Right atrium auricular region (tissue), 2 donors: Measurements from ENCODE around the gene GOLM1. TPM values are rescaled to one million over a fixed set of nuclear protein-coding genes. Genes with fewer than 3 reads are reported as not detected.
A peak's percentile ranks its signal among the peaks of the same experiment; 100 is the strongest.
"Not testable (repeated sequence)": the region's sequence is repeated elsewhere in the genome, so short reads cannot be mapped to it uniquely, and the experiment has no call there.

Experiments
- DNase-seq: peaks from one replicate; pipeline ENCODE4 v3.0.0-alpha.2; 2019; ENCODE audit warnings: low spot score
- H3K27ac ChIP-seq, 2 donors: fragments of 200-600 bp; sonication (generic); 1 replicate in 1 of 2; 2 replicates in 1 of 2; pipeline ENCODE4 v1.5.1; 2016 to 2019
- H3K27me3 ChIP-seq, 2 donors: fragments of 200-600 bp; sonication (generic); one replicate each; pipeline versions ENCODE4 v1.5.1 to v1.6.0; 2017 to 2019
- H3K36me3 ChIP-seq: fragments of 200-600 bp; sonication (generic); one replicate; pipeline ENCODE4 v1.5.1; 2016
- H3K4me1 ChIP-seq, 2 donors: fragments of 200-600 bp; sonication (generic); one replicate each; pipeline versions ENCODE4 v1.5.1 to v1.6.0; 2017 to 2019
- H3K4me3 ChIP-seq, 2 donors: fragments of 200-600 bp; sonication (generic); 1 replicate in 1 of 2; 2 replicates in 1 of 2; pipeline ENCODE4 v1.5.1; 2017 to 2019; ENCODE audit warnings: mild to moderate bottlenecking in 1 of 2, moderate library complexity in 1 of 2
- H3K9me3 ChIP-seq, 2 donors: fragments of 200-600 bp; sonication (generic); one replicate each; pipeline ENCODE4 v1.5.1; 2019
- total RNA-seq, 2 donors: library from RNA; depleted of rRNA; stranded (reverse); fragments of >200 nt; gene quantifications; one replicate each; pipeline ENCODE4 v1.1.0, GENCODE V29; 2016
- TF ChIP-seq, protein P1 (sequence below), 2 donors: fragments of 200-600 bp; sonication (generic); IDR thresholded peaks; one replicate each; pipeline ENCODE4 v1.5.1; 2019; ENCODE audit warnings: antibody characterized with exemption in 2 of 2

The GOLM1 gene, protein sequence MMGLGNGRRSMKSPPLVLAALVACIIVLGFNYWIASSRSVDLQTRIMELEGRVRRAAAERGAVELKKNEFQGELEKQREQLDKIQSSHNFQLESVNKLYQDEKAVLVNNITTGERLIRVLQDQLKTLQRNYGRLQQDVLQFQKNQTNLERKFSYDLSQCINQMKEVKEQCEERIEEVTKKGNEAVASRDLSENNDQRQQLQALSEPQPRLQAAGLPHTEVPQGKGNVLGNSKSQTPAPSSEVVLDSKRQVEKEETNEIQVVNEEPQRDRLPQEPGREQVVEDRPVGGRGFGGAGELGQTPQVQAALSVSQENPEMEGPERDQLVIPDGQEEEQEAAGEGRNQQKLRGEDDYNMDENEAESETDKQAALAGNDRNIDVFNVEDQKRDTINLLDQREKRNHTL
- 10 to 100 TPM in 1 of 2 donors, 1 to 10 TPM in 1; 4.9 to 12.4 TPM for total RNA-seq

DNA sequence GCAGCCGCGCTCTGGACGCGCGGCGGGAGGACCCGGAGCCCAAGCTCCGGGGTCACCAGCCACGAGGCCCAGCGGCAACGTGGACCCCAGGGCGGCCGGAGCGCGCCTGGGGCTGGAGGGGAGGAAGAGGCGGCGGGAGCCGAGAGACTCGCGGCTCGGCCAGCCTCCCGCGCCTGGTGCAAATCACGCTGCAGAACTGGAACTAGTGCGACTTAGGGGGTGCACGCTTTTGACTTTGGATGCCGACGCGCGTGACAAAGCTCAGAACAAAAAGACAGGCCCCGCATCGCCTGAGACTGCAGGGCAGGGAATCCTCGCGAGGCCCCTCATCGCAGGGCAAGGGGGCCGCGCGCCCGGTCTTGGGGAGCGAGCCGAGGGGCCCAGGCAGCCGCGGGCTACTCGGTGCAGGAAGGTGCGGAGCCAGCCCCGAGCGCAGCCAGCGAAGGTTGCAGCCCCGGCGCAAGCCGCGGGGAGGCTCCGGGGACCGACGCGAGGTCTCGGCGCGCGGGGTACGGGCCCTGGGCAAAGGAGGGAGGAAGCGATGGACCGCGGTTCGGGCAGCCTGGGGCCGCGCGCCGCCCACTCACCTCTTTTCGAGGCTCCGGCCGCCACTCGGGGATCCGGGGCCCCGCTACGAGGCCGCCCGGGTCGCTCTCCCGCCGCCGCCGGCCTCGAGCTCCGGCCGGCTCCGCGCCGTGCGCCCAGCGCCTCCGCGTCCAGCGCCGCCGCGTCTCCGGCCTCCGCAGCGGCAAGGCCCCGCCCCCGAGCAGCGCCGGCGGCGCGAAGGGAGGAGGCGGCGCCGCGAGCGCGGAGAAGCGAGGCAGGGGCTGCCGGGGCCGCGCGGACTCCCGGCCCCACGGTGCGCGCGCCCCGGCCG is at the start of gene GOLM1:
Gene GOLM1, minus strand, starts transcription at position 735 of the 877 bp plus-strand sequence. CDS start 20,238 bp downstream, outside the sequence.
- TF ChIP-seq, protein P1, sequence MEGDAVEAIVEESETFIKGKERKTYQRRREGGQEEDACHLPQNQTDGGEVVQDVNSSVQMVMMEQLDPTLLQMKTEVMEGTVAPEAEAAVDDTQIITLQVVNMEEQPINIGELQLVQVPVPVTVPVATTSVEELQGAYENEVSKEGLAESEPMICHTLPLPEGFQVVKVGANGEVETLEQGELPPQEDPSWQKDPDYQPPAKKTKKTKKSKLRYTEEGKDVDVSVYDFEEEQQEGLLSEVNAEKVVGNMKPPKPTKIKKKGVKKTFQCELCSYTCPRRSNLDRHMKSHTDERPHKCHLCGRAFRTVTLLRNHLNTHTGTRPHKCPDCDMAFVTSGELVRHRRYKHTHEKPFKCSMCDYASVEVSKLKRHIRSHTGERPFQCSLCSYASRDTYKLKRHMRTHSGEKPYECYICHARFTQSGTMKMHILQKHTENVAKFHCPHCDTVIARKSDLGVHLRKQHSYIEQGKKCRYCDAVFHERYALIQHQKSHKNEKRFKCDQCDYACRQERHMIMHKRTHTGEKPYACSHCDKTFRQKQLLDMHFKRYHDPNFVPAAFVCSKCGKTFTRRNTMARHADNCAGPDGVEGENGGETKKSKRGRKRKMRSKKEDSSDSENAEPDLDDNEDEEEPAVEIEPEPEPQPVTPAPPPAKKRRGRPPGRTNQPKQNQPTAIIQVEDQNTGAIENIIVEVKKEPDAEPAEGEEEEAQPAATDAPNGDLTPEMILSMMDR (IDR thresholded peaks at IDR 0.05) = peak in 1 of 2 donors; percentile 12
- DNase-seq = no peak
- Histone ChIP-seq H3K4me1 (peaks cover 0 to 12% of the 10 kb centered on the region in 2 donors), H3K4me3 (peak within 1 kb of the TSS; percentile 58 to 74), H3K27ac (peak within 1 kb of the TSS; percentile 67 to 73), H3K27me3 (no peaks in the 10 kb centered on the region), H3K36me3 (no peaks in the 10 kb centered on the region), H3K9me3 (no peaks in the 10 kb centered on the region)

DNA sequence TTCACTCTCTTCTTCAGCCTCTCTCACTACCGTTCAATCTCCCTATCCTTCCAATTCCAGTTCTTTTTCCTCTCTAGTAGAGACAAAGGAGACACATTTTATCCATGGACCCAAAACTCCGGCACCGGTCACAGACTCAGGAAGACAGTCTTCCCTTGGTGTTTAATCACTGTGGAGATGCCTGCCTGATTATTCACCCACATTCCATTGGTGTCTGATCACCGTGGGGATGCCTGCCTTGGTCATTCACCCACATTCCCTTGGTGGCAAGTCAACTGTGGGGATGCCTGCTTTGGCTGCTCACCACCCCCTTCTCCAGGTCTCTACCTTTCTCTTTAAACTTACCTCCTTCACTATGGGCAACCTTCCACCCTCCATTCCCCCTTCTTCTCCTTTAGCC is 47.3 kb upstream of the GOLM1 start:
- not testable (repeated sequence) for H3K27me3 ChIP-seq, H3K27ac ChIP-seq, H3K4me1 ChIP-seq, H3K9me3 ChIP-seq, DNase-seq, H3K36me3 ChIP-seq, H3K4me3 ChIP-seq

DNA sequence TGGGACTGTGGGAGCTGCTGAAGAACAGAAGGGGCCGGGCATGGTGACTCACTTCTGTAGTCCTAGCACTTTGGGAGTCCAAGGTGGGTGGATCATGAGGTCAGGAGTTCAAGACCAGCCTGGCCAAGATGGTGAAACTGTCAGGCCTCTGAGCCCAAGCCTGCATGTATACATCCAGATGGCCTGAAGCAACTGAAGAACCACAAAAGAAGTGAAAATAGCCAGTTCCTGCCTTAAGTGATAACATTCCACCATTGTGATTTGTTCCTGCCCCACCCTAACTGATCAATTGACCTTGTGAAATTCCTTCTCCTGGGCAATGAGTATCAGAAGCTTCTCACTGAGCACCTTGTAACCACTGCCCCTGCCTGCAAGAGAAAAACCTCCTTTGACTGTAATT is 46.6 kb upstream of the GOLM1 start:
- H3K27me3 ChIP-seq, H3K4me3 ChIP-seq, H3K36me3 ChIP-seq, H3K27ac ChIP-seq, DNase-seq, H3K9me3 ChIP-seq, H3K4me1 ChIP-seq: not testable (repeated sequence)

DNA sequence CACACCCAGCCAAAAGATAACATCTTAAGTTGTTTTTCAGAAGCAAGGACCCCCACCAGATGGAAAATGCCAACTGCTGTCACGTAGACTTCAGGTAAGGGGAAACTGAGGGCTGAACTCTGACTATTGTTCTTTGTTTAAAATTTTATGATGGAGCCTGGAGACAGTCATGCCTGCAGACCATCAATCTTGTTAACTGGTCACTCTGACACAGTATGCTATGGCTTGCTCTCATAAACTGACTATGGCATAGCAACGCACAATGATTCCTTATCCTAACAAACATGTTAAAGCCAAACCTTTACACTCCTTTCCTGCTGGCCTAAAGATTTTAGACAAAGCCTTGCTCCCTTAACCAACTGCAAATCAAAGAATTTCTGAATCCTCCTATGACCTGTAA is 43.6 kb upstream of the GOLM1 start:
- no peaks in the 10 kb centered on the region for H3K4me1 ChIP-seq
- no peak overlapping the region for H3K27ac ChIP-seq
- H3K27me3 ChIP-seq = no peaks in the 10 kb centered on the region
- no peaks in the 10 kb centered on the region for H3K9me3 ChIP-seq
- TF ChIP-seq, protein P1 (IDR thresholded peaks at IDR 0.05) = no peak
- no peak for DNase-seq
- H3K36me3 ChIP-seq = no peaks in the 10 kb centered on the region
- no peak overlapping the region for H3K4me3 ChIP-seq

DNA sequence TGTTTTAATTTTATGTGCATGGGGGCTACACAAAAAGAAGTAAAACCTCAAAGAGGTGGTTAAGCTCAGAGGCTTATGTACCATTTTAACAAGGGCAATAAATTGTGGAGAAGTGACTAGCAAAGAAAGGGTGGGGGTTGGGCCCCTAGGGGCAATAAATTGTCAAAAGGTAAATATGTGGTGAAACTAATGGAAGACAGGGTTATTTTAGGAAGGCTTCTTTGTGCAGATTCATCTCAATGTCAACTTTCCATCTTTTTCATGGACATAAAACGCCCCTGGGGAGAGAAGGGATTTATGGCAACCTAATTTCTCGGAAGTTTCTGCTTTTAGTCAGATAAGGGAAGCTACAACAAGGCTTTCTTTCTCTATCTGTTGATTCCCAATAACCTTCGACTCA is 42.5 kb upstream of the GOLM1 start:
- Histone ChIP-seq H3K36me3 (no peaks in the 10 kb centered on the region), H3K9me3 (no peaks in the 10 kb centered on the region), H3K27ac (no peak overlapping the region), H3K27me3 (no peaks in the 10 kb centered on the region), H3K4me1 (no peaks in the 10 kb centered on the region), H3K4me3 (no peak overlapping the region)
- DNase-seq = no peak
- TF ChIP-seq, protein P1 (IDR thresholded peaks at IDR 0.05) = no peak

DNA sequence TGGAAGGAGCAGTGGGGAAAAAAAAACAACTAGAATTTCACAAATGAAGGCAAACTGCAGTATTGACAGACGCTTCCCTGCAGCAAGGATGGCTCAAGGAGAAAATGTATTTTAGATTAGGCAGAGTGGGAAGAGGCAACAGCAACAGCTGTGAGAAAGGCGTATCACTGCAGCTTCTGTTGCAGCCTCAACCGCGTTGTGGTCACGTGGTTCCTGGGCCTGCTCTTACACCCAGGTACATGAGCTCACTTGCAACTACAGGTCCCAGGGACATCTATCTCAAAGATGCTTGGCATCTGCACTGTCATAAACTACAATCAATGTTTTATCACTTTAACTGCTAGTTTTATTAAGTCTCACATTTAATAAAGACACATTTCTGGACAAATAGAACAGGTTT is 36.0 kb upstream of the GOLM1 start:
- no peak overlapping the region for H3K27ac ChIP-seq
- no peak for DNase-seq
- H3K36me3 ChIP-seq = no peaks in the 10 kb centered on the region
- no peak overlapping the region for H3K4me3 ChIP-seq
- no peaks in the 10 kb centered on the region for H3K4me1 ChIP-seq
- TF ChIP-seq, protein P1 (IDR thresholded peaks at IDR 0.05) = no peak
- no peaks in the 10 kb centered on the region for H3K27me3 ChIP-seq
- no peaks in the 10 kb centered on the region for H3K9me3 ChIP-seq
